GM10847 (cell line): ENCODE results near the gene ATP1A2.

ENCODE experiments used
- POLR2A ChIP-seq: IDR thresholded peaks from 2 replicates; pipeline ENCODE4 v1.6.1; 2011; ENCODE audit not compliant: insufficient read length; ENCODE audit errors: extremely low read depth

The ATP1A2 gene

GRCh38 chr1:160115545-160116282, at the start of gene ATP1A2:
ATP1A2 (plus strand) TSS chr1:160115759; CDS start chr1:160115862, 103 bp downstream.
- no peak for TF ChIP-seq POLR2A

- TF ChIP-seq POLR2A: no peak
These were observed 48.5 kb upstream of the ATP1A2 start for GRCh38 chr1:160066829-160067745.

GRCh38 chr1:160068225-160068624, 47.3 kb upstream of the ATP1A2 start:
- no peak for TF ChIP-seq POLR2A

- TF ChIP-seq POLR2A: no peak
These were observed 45.9 kb upstream of the ATP1A2 start, which contains the start of gene KCNJ10 for GRCh38 chr1:160069460-160070231. KCNJ10 (minus strand) TSS chr1:160070160; CDS start chr1:160042532, 27,628 bp downstream.

GRCh38 chr1:160070243-160071163, 45.1 kb upstream of the ATP1A2 start:
- TF ChIP-seq POLR2A: no peak

- TF ChIP-seq POLR2A: no peak
These were observed 44.3 kb upstream of the ATP1A2 start for GRCh38 chr1:160071289-160071688.

GRCh38 chr1:160074865-160075264, 40.7 kb upstream of the ATP1A2 start:
- TF ChIP-seq POLR2A: no peak

GRCh38 chr1:160075836-160076235, 39.7 kb upstream of the ATP1A2 start:
- no peak for TF ChIP-seq POLR2A

GRCh38 chr1:160076295-160076694, 39.3 kb upstream of the ATP1A2 start:
- no peak for TF ChIP-seq POLR2A

- no peak for TF ChIP-seq POLR2A
These were observed 38.1 kb upstream of the ATP1A2 start for GRCh38 chr1:160077486-160077885.

GRCh38 chr1:160078512-160079195, 36.9 kb upstream of the ATP1A2 start:
- no peak for TF ChIP-seq POLR2A

GRCh38 chr1:160079448-160079847, 36.1 kb upstream of the ATP1A2 start:
- no peak for TF ChIP-seq POLR2A

- no peak for TF ChIP-seq POLR2A
These were observed 35.0 kb upstream of the ATP1A2 start for GRCh38 chr1:160080381-160081100.
